HUES6 (cell line): ENCODE data around the gene UBL4A.
"Not testable (repeated sequence)": the region's sequence is repeated elsewhere in the genome, so short reads cannot be mapped to it uniquely, and the experiment has no call there.

Experiments used
- H3K27ac ChIP-seq: 2 replicates; pipeline ENCODE4 v1.7.0; 2013; ENCODE audit warnings: low read depth, mild to moderate bottlenecking, low read length, inconsistent platforms
- H3K27me3 ChIP-seq: 2 replicates; pipeline ENCODE4 v1.6.1; 2013; ENCODE audit warnings: low read length; ENCODE audit not compliant: control insufficient read depth, insufficient read depth
- H3K36me3 ChIP-seq: 2 replicates; pipeline ENCODE4 v1.6.1; 2013; ENCODE audit warnings: low read length; ENCODE audit not compliant: control insufficient read depth, insufficient read depth
- H3K4me1 ChIP-seq: 2 replicates; pipeline ENCODE4 v1.6.1; 2013; ENCODE audit warnings: low read length; ENCODE audit not compliant: control insufficient read depth, insufficient read depth
- H3K4me3 ChIP-seq: 2 replicates; pipeline ENCODE4 v1.5.1; 2013; ENCODE audit warnings: low read depth, low read length
- H3K9ac ChIP-seq: one replicate; pipeline ENCODE4 v1.6.1; 2013; ENCODE audit warnings: mild to moderate bottlenecking, low read length
- H3K9me3 ChIP-seq: 2 replicates; pipeline ENCODE4 v1.6.1; 2013; ENCODE audit warnings: low read depth, low read length; ENCODE audit not compliant: control insufficient read depth, insufficient read depth

UBL4A gene

DNA sequence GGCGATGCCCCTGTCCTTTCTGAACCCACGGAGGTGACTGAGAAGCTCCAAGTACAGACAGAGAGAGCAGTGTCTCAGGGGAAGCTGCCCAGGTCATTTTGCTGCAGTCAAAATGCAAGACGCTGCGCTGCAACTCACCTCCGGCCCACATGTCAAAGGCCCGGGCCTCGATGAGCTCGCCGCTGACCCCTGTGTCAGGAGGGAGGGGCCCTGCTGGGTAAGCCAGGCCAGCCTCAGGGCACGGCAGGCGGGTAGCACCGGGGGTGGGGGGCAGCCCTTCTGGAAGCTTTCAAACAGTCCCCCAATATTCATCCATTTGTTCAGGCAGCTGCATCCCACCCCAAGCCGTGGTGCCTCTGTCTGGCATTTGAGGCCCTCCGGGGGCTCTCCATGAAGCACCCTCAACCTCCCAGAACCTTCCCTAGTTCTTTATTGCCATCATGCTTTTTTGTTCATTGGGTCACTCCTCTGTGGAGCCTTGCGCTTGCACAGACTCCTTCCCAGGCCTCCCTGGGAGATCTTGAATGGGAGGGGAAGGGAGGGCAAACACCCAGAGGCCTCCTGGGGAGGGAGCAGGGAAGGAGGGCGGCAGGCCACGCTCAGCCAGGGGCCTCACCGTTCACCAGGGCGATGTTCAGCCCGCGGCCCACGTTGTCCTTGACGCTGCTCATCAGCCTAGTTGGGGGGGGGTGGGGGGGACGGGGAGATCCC, 21.4 kb upstream of the UBL4A start:
- H3K27me3 ChIP-seq = no peaks in the 10 kb centered on the region
- peaks cover 44% of the 10 kb centered on the region for H3K36me3 ChIP-seq
- H3K4me1 ChIP-seq = no peaks in the 10 kb centered on the region; the same call in 1 of the 2 replicates
- peaks cover 28% of the 10 kb centered on the region; the same call in 1 of the 2 replicates for H3K9me3 ChIP-seq
- no peak overlapping the region for H3K27ac ChIP-seq
- H3K4me3 ChIP-seq = no peak overlapping the region
- H3K9ac ChIP-seq = no peak overlapping the region

DNA sequence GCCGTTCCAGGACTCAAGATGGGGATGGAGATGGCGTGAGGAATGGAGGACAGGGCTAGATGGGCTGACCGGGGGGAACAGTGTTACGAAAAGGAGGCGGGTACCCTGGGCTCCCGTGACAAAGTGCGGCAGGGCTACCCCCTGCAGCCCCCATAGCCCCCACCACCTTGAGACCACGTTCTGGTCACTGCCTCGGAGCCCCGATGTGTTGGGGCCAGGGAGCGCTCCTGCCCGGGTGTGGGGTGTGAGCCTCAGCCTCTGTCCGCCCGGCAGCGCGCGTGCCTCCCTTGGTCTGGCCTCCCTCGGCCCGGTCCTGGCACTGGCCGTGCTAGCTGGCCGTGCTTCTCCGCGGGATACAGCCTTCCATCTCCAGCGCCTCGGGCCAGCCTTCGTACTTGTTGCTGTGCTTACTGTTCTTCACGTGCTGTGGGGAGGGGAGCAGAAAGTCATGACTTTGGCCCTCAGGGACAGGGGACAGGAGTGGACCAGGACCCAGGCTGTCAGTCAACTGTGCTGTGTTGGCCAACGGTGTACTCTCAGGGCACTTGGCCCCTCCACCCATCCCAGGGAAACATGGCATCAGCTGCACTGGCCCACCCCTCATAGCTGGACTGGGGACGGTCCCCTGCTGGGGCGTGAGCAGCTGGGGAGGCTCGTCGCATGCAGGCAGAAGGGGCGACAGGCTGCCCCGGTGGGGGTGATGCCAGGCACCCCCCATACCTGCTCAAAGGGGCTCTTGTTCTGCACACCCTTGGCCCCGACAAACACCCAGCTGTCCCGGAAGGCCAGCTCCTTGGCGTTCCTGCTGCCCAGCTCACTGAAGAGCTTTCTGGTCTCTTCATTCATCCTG, 20.3 kb upstream of the UBL4A start:
- H3K27ac ChIP-seq = no peak overlapping the region
- H3K9me3 ChIP-seq = peaks cover 32% of the 10 kb centered on the region; the same call in 1 of the 2 replicates
- no peaks in the 10 kb centered on the region for H3K27me3 ChIP-seq
- no peaks in the 10 kb centered on the region; the same call in 1 of the 2 replicates for H3K4me1 ChIP-seq
- peaks cover 44% of the 10 kb centered on the region for H3K36me3 ChIP-seq
- H3K4me3 ChIP-seq = no peak overlapping the region
- H3K9ac ChIP-seq = no peak overlapping the region

DNA sequence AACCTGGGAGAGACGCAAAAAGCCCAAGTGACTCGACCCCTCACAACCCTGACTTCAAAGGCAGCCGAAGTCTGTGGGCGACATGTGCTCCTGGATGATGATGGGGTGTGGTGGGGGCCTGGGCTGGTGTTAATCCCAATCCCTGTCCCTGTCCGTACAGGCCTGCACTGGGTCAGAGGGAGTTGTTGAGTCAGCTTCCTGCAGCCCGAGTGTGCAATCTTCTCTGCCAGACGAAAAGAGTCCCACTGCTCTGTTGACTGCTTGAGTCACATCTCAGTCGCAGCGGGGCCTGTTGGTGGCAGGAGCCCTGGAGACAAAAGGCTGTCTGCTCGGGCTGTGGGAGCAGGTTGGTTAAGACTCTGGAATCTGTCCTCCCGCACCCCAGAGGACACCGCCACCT, 19.3 kb upstream of the UBL4A start:
- no peaks in the 10 kb centered on the region; the same call in 1 of the 2 replicates for H3K4me1 ChIP-seq

DNA sequence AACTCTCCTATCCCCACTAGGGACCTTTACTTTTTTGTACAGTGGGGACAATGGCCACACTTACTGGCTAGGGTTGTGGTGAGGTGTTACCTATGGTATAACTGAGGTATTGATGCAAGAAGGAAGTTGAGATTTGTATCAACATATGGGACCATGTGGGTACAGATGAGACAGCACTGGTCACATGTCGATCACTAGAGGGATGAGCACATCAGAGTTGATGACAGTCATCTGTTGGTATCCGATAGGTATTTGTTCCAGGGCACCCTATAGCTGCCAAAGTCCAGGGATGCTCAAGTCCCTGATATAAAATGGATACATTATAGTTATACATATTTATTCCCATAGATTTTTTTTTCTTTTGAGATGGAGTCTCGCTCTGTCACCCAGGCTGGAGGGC, 16.6 kb upstream of the UBL4A start:
- peaks cover 24% of the 10 kb centered on the region; the same call in 1 of the 2 replicates for H3K9me3 ChIP-seq

More for the DNA sequence above, 19.3 kb upstream of the UBL4A start:
- no peak overlapping the region for H3K4me3 ChIP-seq
- no peak overlapping the region for H3K27ac ChIP-seq
- peaks cover 33% of the 10 kb centered on the region; the same call in 1 of the 2 replicates for H3K9me3 ChIP-seq
- H3K27me3 ChIP-seq = no peaks in the 10 kb centered on the region
- peaks cover 44% of the 10 kb centered on the region for H3K36me3 ChIP-seq
- no peak overlapping the region for H3K9ac ChIP-seq

DNA sequence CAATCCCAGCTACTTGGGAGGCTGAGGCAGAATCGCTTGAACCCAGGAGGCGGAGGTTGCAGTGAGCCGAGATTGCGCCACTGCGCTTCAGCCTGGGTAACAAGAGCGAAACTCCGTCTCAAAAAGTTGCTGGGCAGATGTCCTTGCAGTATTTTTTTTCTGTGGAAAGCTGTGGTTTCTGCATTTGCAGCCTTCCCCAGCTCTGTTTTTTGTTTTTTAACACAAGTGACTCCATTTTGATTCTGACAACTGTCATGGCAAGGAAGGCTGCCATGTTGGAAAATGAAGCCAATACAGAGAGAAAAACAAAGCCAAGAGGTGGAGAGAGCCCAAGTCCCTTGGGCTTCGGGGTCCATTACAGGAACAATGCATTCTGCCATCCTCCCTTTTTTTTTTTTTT, 15.7 kb upstream of the UBL4A start:
- Histone ChIP-seq H3K9me3 (peaks cover 22% of the 10 kb centered on the region; the same call in 1 of the 2 replicates), H3K27ac (no peak overlapping the region), H3K27me3 (no peaks in the 10 kb centered on the region), H3K36me3 (peaks cover 22% of the 10 kb centered on the region), H3K4me3 (no peak overlapping the region), H3K4me1 (no peaks in the 10 kb centered on the region; the same call in 1 of the 2 replicates), H3K9ac (no peak overlapping the region)

More for the DNA sequence above, 16.6 kb upstream of the UBL4A start:
- Histone ChIP-seq H3K4me3 (no peak overlapping the region), H3K27me3 (no peaks in the 10 kb centered on the region), H3K36me3 (peaks cover 27% of the 10 kb centered on the region), H3K9ac (no peak overlapping the region), H3K4me1 (no peaks in the 10 kb centered on the region; the same call in 1 of the 2 replicates), H3K27ac (no peak overlapping the region)

DNA sequence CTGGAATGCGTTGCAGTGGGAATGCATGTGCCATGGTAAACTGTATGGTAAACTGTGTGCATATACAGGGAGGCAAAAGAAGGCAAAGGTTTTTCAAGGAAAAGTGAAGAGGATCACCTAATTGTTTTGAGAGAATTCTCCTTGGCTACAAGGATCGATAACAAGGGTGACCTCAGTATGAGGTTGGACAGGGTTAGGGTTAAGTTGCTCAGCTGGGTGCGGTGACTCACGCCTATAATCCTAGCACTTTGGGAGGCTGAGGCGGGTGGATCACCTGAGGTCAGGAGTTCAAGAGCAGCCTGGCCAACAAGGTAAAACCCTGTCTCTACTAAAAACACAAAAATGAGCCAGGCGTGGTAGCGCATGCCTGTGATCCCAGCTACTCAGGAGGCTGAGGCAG, 15.0 kb upstream of the UBL4A start:
- peaks cover 17% of the 10 kb centered on the region; the same call in 1 of the 2 replicates for H3K9me3 ChIP-seq
- not testable (repeated sequence) for H3K4me3 ChIP-seq, H3K9ac ChIP-seq, H3K4me1 ChIP-seq, H3K27ac ChIP-seq, H3K27me3 ChIP-seq
- peaks cover 16% of the 10 kb centered on the region for H3K36me3 ChIP-seq

DNA sequence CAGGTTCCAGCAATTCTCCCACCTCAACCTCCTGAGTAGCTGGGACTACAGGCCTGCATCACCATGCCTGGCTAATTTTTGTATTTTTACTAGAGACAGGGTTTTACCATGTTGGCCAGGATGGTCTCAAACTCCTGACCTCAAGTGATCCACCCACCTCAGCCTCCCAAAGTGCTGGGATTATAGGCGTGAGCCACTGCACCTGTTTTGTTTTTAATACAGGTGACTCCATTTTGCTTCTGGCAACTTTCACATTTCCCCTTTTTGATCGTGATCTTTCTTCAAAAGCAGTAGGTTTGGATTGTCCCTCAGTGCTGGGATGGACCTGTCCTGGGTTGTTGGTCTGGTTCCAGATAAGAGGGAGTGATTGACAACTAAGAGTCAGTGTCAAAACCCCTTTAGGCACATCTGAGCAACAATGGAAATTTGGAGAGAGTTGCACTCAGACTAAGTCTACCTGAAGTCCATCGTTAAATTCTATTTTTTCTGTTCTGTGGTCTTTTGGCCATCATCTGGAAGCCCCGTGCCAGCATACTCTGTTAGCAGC, 10.2 kb upstream of the UBL4A start:
- not testable (repeated sequence) for H3K36me3 ChIP-seq, H3K4me1 ChIP-seq, H3K27ac ChIP-seq, H3K9ac ChIP-seq, H3K4me3 ChIP-seq, H3K27me3 ChIP-seq
- peaks cover 14% of the 10 kb centered on the region; the same call in 1 of the 2 replicates for H3K9me3 ChIP-seq

DNA sequence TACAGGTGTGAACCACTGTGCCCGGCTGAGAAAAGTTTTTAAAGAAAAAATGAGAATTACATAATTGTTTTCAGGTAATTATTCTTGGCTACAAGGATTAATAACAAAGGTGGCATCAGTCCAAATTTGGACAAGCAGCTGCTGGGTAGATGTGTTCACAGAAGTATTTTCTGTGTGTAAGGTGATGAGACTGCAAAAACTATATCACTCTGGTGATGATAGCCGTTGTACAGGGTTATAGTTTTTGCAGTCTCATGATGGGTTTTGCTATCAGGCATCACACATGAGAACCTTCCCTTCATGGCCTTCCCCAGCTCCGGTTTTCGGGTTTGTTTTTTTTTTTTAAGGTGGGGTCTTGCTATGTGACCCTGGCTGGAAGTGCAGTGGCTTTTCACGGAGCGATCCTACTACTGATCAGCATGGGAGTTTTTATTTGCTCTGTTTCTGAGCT, 9.1 kb upstream of the UBL4A start:
- H3K27ac ChIP-seq = no peak overlapping the region
- no peak overlapping the region for H3K9ac ChIP-seq
- no peaks in the 10 kb centered on the region for H3K27me3 ChIP-seq
- H3K4me1 ChIP-seq = no peaks in the 10 kb centered on the region
- no peaks in the 10 kb centered on the region for H3K36me3 ChIP-seq
- peaks cover 11% of the 10 kb centered on the region; the same call in 1 of the 2 replicates for H3K9me3 ChIP-seq
- no peak overlapping the region for H3K4me3 ChIP-seq

DNA sequence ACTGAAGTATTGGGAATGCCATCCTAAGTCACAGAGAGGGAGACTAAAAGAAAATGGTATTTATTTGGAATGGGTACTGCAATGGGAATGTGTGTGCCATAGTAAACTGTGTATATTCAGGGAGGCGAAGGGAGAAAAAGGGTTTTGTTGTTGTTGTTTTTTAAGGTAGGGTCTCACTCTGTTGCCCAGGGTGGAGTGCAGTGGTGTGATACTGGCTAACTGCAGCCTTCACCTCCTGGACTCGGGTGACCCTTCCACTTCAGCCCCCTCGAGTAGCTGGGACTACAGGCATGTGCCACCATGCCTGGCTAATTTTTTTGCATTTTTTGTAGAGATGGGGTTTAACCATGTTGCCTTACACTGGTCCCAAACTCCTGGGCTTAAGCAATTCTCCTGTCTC, 8.3 kb upstream of the UBL4A start:
- no peak overlapping the region for H3K27ac ChIP-seq
- H3K4me1 ChIP-seq = peaks cover 3% of the 10 kb centered on the region; the same call in 1 of the 2 replicates
- no peak overlapping the region for H3K4me3 ChIP-seq
- H3K9me3 ChIP-seq = peaks cover 11% of the 10 kb centered on the region; the same call in 1 of the 2 replicates
- H3K36me3 ChIP-seq = no peaks in the 10 kb centered on the region
- no peak overlapping the region for H3K9ac ChIP-seq
- H3K27me3 ChIP-seq = no peaks in the 10 kb centered on the region

DNA sequence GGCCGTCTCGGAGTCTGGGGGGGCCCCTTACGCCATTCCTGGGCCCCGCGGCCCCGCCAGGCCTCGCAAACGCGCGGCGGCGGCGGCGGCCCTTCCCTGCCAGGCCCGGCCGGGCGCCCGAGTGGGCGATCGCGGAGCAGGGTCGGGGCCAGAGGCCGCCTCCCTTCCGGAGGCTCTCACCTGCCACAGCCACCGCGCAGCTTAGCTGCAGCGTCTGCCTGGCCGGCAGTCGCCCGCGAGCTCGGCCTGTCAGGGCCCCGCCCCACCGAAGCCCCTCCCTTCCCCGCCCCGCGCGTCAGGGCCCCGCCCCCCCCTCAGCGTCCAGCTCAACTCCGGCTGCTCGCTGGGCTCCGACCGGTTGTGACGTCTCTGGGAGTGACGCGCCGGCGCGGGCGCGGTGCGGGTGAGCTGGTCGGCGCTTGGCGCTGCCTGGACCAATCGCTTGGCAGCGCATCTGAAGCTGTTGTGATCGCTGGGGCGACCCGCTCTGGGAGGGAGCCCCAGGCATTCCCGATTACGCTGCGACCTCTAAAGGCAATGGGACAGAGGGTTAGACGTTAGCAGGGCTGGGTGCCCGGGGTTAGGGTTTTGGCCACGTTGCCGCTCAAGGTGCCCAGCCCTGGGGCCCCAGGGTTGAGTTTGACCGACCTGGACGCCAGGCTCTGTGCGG, 4.1 kb upstream of the UBL4A start, which contains the start of gene SLC10A3:
SLC10A3 (minus strand) TSS at position 216 of the 670 bp plus-strand sequence. CDS start 1,689 bp downstream, outside the sequence.
- peak within 1 kb of the TSS; percentile 73 for H3K4me3 ChIP-seq
- no peaks in the 10 kb centered on the region for H3K27me3 ChIP-seq
- H3K36me3 ChIP-seq = peaks cover 14% of the 10 kb centered on the region; the same call in 1 of the 2 replicates
- H3K9me3 ChIP-seq = peaks cover 19% of the 10 kb centered on the region; the same call in 1 of the 2 replicates
- peak within 1 kb of the TSS; percentile 6; the same call in 1 of the 2 replicates for H3K27ac ChIP-seq
- peaks cover 13% of the 10 kb centered on the region; the same call in 1 of the 2 replicates for H3K4me1 ChIP-seq
- H3K9ac ChIP-seq = peak within 1 kb of the TSS; percentile 69
